AG04449 (cell line): ENCODE measurements around the gene TUBB2B.

Source experiments
- CTCF ChIA-PET: fragments of 350-600 bp; formaldehyde crosslinking; extraction: SDS; loops from one replicate; lab custom pipeline; 2021; ENCODE audit warnings: antibody characterized with exemption; lab: Yijun Ruan, JAX
- POLR2A ChIA-PET: fragments of 400-600, 350-600 bp; formaldehyde crosslinking; extraction: SDS; loops from one replicate; lab custom pipeline; 2020; ENCODE audit warnings: antibody characterized with exemption, inconsistent platforms; lab: Yijun Ruan, JAX
- DNase-seq: peaks from one replicate; pipeline ENCODE4 v3.0.0-alpha.2; 2010; ENCODE audit warnings: low read depth, low spot score
- H3K4me3 ChIP-seq: 2 replicates; pipeline ENCODE4 v1.5.1; 2011; ENCODE audit warnings: low read depth, mild to moderate bottlenecking, control low read depth, low read length
- TF ChIP-seq, protein P1 (sequence below): IDR thresholded peaks from one replicate; pipeline ENCODE4 v1.5.1; 2011; ENCODE audit warnings: mild to moderate bottlenecking, moderate library complexity, low read length, control low read depth, inconsistent platforms; ENCODE audit not compliant: insufficient read depth; ENCODE audit errors: missing control alignments

The TUBB2B gene

GRCh38 chr6:3176562-3177355 is 50.7 kb downstream of the TUBB2B start:
- peak; percentile 53 for DNase-seq
- no peak overlapping the region for H3K4me3 ChIP-seq
- ChIA-PET CTCF (interaction anchor here (0.9 to 1.8 kb wide), 4 partner anchors 11 to 74 kb away, joined by 4 to 8 read pairs (median 4); no protein-coding TSS in a partner anchor), POLR2A (interaction anchor here (1.1 kb wide), 2 partner anchors 15 to 20 kb away, joined by 4 to 5 read pairs; partner anchors contain the start of gene TUBB2A)
- TF ChIP-seq, protein P1, sequence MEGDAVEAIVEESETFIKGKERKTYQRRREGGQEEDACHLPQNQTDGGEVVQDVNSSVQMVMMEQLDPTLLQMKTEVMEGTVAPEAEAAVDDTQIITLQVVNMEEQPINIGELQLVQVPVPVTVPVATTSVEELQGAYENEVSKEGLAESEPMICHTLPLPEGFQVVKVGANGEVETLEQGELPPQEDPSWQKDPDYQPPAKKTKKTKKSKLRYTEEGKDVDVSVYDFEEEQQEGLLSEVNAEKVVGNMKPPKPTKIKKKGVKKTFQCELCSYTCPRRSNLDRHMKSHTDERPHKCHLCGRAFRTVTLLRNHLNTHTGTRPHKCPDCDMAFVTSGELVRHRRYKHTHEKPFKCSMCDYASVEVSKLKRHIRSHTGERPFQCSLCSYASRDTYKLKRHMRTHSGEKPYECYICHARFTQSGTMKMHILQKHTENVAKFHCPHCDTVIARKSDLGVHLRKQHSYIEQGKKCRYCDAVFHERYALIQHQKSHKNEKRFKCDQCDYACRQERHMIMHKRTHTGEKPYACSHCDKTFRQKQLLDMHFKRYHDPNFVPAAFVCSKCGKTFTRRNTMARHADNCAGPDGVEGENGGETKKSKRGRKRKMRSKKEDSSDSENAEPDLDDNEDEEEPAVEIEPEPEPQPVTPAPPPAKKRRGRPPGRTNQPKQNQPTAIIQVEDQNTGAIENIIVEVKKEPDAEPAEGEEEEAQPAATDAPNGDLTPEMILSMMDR, result no peak

DNA sequence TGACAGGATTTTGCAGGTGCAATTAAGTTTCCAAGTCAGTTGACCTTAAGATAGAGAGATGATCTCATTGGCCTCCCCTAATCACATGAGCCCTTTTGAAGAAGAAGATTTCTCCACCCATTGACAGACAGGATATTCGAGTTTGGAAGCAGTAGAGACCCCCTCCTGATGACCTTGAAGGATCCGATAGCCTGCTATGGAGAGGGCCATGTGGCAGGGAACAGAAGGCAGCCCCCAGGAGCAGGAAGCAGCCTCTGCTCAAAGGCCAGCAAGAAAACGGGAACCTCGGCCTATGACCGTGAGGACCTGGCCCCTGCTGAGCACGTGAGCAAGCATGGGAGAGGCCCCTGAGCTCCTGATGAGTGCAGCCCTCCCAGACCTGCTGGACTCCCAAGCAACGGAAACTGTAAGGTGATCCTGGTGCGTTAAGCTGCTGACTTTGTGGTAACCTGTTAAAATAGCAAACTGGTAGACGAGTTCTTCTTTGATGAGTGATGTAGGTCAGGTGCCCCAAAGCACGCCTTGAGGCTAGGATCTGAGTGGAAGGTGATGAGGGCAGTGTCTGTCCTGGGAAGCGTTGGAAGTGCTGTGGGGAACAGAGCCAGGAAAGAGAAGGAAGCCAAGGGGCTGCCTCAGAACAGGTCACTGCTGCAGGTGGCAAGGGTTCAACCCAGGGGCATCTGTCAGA is 51.6 kb downstream of the TUBB2B start:
- TF ChIP-seq, protein P1, result no peak
- ChIA-PET POLR2A (interaction anchor here (1.1 kb wide), 2 partner anchors 14 to 19 kb away, joined by 4 to 5 read pairs; partner anchors contain the start of gene TUBB2A), CTCF (interaction anchor here (1.1 to 1.8 kb wide), 2 partner anchors 10 to 13 kb away, joined by 4 to 8 read pairs; no protein-coding TSS in a partner anchor)
- no peak for DNase-seq
- no peak overlapping the region for H3K4me3 ChIP-seq
